ENCODE measurements around the gene RBM42.

RBM42 gene

DNA sequence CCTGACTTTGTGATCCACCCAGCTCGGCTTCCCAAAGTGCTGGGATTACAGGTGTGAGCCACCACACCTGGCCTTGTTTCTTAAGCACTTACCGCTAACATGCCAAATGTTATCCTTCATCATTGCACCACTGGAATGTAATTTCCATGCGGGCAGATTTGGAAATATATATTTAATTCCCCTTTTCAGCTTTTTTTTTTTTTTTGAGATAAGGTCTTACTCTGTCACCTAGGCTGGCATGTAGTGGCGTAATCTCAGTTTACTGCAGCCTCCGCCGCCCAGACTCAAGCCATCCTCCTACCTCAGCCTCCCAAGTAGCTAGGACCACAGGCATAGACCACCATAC lies 33.1 kb downstream of the RBM42 start:
- H3K27me3 Mint-ChIP-seq: no peaks in the 10 kb centered on the region
- peaks cover 3% of the 10 kb centered on the region for H3K4me1 Mint-ChIP-seq
- H3K9me3 Mint-ChIP-seq: no peaks in the 10 kb centered on the region
- no peak overlapping the region for H3K4me3 Mint-ChIP-seq
- H3K36me3 Mint-ChIP-seq: peaks cover 8% of the 10 kb centered on the region
- H3K27ac Mint-ChIP-seq: no peak overlapping the region

- H3K4me1 Mint-ChIP-seq: peaks cover 3% of the 10 kb centered on the region
- no peaks in the 10 kb centered on the region for H3K27me3 Mint-ChIP-seq
- H3K9me3 Mint-ChIP-seq: no peaks in the 10 kb centered on the region
- no peak overlapping the region for H3K4me3 Mint-ChIP-seq
- no peak overlapping the region for H3K27ac Mint-ChIP-seq
- H3K36me3 Mint-ChIP-seq: peaks cover 5% of the 10 kb centered on the region
These were observed 35.1 kb downstream of the RBM42 start for GRCh38 chr19:35663981-35664380.

GRCh38 chr19:35665157-35665556 lies 36.3 kb downstream of the RBM42 start:
- H3K27ac Mint-ChIP-seq: no peak overlapping the region
- H3K9me3 Mint-ChIP-seq: no peaks in the 10 kb centered on the region
- peaks cover 3% of the 10 kb centered on the region for H3K4me1 Mint-ChIP-seq
- H3K36me3 Mint-ChIP-seq: peaks cover 3% of the 10 kb centered on the region
- no peak overlapping the region for H3K4me3 Mint-ChIP-seq
- H3K27me3 Mint-ChIP-seq: peaks cover 2% of the 10 kb centered on the region

GRCh38 chr19:35665604-35666003 lies 36.8 kb downstream of the RBM42 start:
- H3K4me3 Mint-ChIP-seq: no peak overlapping the region
- peaks cover 3% of the 10 kb centered on the region for H3K27me3 Mint-ChIP-seq
- H3K9me3 Mint-ChIP-seq: no peaks in the 10 kb centered on the region
- H3K36me3 Mint-ChIP-seq: peaks cover 3% of the 10 kb centered on the region
- peaks cover 3% of the 10 kb centered on the region for H3K4me1 Mint-ChIP-seq
- H3K27ac Mint-ChIP-seq: no peak overlapping the region

- Mint-ChIP-seq H3K4me1 (peaks cover 3% of the 10 kb centered on the region), H3K27ac (no peak within 1 kb of the TSS), H3K4me3 (no peak within 1 kb of the TSS), H3K9me3 (no peaks in the 10 kb centered on the region), H3K36me3 (peaks cover 3% of the 10 kb centered on the region), H3K27me3 (peaks cover 4% of the 10 kb centered on the region)
These were observed 37.5 kb downstream of the RBM42 start, which contains the start of gene UPK1A for GRCh38 chr19:35666251-35666913. Gene UPK1A, plus strand, starts transcription at chr19:35666517. Its CDS starts 296 bp downstream, at chr19:35666813.

DNA sequence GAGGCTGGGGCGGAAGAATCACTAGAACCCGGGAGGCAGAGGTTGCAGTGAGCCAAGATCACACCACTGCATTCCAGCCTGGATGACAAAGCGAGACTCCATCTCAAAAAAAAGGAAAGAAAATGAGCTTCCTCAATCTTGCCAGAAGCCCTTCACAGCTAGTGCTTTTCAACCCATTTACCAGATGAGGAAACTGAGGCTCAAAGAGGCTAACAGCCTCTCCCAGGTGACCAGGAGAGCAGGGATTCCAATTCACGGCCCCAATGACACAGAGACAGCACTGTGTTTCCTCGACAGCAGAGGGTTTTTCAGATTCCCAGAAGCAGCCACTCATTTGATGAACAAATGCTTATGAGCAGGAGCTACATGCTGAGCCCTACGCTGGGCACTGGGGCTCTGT lies 40.7 kb downstream of the RBM42 start:
- H3K36me3 Mint-ChIP-seq: no peaks in the 10 kb centered on the region
- H3K27ac Mint-ChIP-seq: no peak overlapping the region
- H3K4me1 Mint-ChIP-seq: peaks cover 8% of the 10 kb centered on the region
- H3K9me3 Mint-ChIP-seq: no peaks in the 10 kb centered on the region
- no peak overlapping the region for H3K4me3 Mint-ChIP-seq
- peaks cover 10% of the 10 kb centered on the region for H3K27me3 Mint-ChIP-seq

DNA sequence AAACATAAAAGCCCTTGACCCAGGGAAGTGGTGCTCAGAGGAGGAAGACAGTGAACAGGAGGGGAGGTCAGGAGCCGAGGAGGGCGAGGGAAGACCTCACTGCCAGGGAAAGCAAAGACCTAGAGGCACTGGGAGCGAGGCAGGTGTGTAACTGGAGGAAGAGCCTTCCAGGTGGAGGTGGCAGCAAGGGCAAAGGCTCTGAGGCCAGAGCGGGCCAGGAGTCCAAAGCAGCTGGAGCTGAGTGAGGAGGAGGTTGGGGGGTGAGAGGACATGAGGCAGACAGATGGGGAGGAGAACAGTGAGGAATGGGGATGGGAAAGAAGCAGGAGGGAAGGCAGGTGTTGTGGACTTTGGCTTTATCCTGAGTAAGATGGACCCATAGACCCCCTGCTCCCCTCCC lies 41.1 kb downstream of the RBM42 start:
- Mint-ChIP-seq H3K9me3 (no peaks in the 10 kb centered on the region), H3K36me3 (no peaks in the 10 kb centered on the region), H3K4me1 (peaks cover 8% of the 10 kb centered on the region), H3K4me3 (no peak overlapping the region), H3K27ac (no peak overlapping the region), H3K27me3 (peaks cover 10% of the 10 kb centered on the region)

DNA sequence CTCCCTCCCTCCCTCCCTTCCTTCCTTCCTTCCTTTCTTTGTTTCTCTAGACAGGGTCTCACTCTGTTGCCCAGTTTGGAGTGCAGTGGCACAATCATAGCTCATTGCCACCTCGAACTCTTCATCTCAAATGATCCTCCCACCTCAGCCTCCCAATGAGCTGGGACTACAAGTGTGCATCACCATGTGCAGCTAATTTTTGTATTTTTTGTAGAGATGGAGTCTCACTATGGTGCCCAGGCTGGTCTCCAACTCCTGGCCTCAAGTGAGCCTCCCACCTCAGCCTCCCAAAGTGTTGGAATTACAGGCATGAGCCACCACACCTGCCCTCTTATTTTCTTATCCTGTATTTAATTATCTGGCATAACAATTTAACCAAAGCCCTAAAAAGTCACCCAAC lies 41.9 kb downstream of the RBM42 start:
- Mint-ChIP-seq H3K27me3 (peaks cover 10% of the 10 kb centered on the region), H3K4me3 (no peak overlapping the region), H3K36me3 (no peaks in the 10 kb centered on the region), H3K4me1 (peaks cover 8% of the 10 kb centered on the region), H3K9me3 (no peaks in the 10 kb centered on the region), H3K27ac (no peak overlapping the region)

- H3K27ac Mint-ChIP-seq: peak overlapping the region; percentile 57
- no peak overlapping the region for H3K4me3 Mint-ChIP-seq
- peaks cover 12% of the 10 kb centered on the region for H3K27me3 Mint-ChIP-seq
- no peaks in the 10 kb centered on the region for H3K36me3 Mint-ChIP-seq
- no peaks in the 10 kb centered on the region for H3K9me3 Mint-ChIP-seq
- H3K4me1 Mint-ChIP-seq: peaks cover 8% of the 10 kb centered on the region
These were observed 43.0 kb downstream of the RBM42 start for GRCh38 chr19:35671818-35672217.

DNA sequence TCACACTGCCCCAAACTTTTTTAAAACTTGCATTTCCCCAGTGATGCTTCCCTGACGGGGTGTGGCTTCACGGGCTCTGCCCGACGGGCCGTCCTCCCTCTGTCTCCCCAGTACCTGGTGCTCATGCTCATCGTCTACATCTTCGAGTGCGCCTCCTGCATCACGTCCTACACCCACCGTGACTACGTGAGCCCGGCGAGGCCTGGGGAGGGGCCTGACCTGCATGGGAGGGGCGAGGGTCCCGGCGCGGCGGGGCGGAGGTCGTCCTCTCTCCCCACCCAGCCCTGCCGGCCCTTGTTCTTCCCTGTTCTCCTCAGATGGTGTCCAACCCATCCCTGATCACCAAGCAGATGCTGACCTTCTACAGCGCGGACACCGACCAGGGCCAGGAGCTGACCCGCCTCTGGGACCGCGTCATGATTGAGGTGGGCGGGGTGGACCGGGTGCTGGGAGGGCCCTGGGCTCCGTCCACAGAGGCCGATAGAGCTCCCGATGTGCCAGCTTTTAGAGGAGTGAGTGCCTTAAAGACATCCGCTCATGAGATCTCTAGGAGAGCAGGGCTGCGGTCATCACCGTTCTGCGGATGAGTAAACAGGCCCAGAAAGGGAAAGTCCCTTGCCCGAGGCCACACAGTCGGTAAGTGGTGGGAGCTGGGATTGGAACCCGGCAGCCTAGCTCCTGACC lies 44.4 kb downstream of the RBM42 start:
- Mint-ChIP-seq H3K9me3 (no peaks in the 10 kb centered on the region), H3K36me3 (no peaks in the 10 kb centered on the region), H3K27ac (no peak overlapping the region), H3K4me3 (peak overlapping the region; percentile 70), H3K27me3 (peaks cover 12% of the 10 kb centered on the region), H3K4me1 (peaks cover 8% of the 10 kb centered on the region)

- Mint-ChIP-seq H3K27ac (no peak overlapping the region), H3K4me1 (peaks cover 8% of the 10 kb centered on the region), H3K36me3 (no peaks in the 10 kb centered on the region), H3K27me3 (peaks cover 9% of the 10 kb centered on the region), H3K9me3 (no peaks in the 10 kb centered on the region), H3K4me3 (no peak overlapping the region)
These were observed 46.8 kb downstream of the RBM42 start for GRCh38 chr19:35675589-35676140.
